ENCODE data around the gene CDC123.
"Not testable (repeated sequence)": the region's sequence is repeated elsewhere in the genome, so short reads cannot be mapped to it uniquely, and the experiment has no call there.

Gene CDC123

GRCh38 chr10:12269056-12269455 is 73.1 kb downstream of the CDC123 start:
- Histone ChIP-seq H3K4me1 (ENCODE audit: control insufficient read depth, insufficient read depth, low read length, poor library complexity, severe bottlenecking) (peaks cover 5% of the 10 kb centered on the region), H3K36me3 (ENCODE audit: control insufficient read depth, insufficient read depth, low read length) (no peaks in the 10 kb centered on the region), H3K27me3 (replicated peaks; ENCODE audit: control insufficient read depth, insufficient read depth, low read length, poor library complexity, severe bottlenecking) (no peaks in the 10 kb centered on the region), H3K9me3 (ENCODE audit: control insufficient read depth, low read length) (no peaks in the 10 kb centered on the region), H3K27ac (ENCODE audit: insufficient read depth, low read length, poor library complexity, severe bottlenecking) (no peak overlapping the region), H3K4me3 (ENCODE audit: insufficient read depth, low read depth, low read length, poor library complexity, severe bottlenecking) (no peak overlapping the region)
- DNase-seq, result no peak

GRCh38 chr10:12271210-12271540 is 75.2 kb downstream of the CDC123 start:
- DNase-seq, result no peak
- Histone ChIP-seq H3K9me3 (ENCODE audit: control insufficient read depth, low read length) (no peaks in the 10 kb centered on the region), H3K4me3 (ENCODE audit: insufficient read depth, low read depth, low read length, poor library complexity, severe bottlenecking) (no peak overlapping the region), H3K4me1 (ENCODE audit: control insufficient read depth, insufficient read depth, low read length, poor library complexity, severe bottlenecking) (no peaks in the 10 kb centered on the region), H3K27me3 (replicated peaks; ENCODE audit: control insufficient read depth, insufficient read depth, low read length, poor library complexity, severe bottlenecking) (no peaks in the 10 kb centered on the region), H3K36me3 (ENCODE audit: control insufficient read depth, insufficient read depth, low read length) (no peaks in the 10 kb centered on the region), H3K27ac (ENCODE audit: insufficient read depth, low read length, poor library complexity, severe bottlenecking) (no peak overlapping the region)

- H3K27ac ChIP-seq (ENCODE audit: insufficient read depth, low read length, poor library complexity, severe bottlenecking); DNase-seq; H3K9me3 ChIP-seq (ENCODE audit: control insufficient read depth, low read length); H3K27me3 ChIP-seq (replicated peaks; ENCODE audit: control insufficient read depth, insufficient read depth, low read length, poor library complexity, severe bottlenecking); H3K4me1 ChIP-seq (ENCODE audit: control insufficient read depth, insufficient read depth, low read length, poor library complexity, severe bottlenecking); H3K36me3 ChIP-seq (ENCODE audit: control insufficient read depth, insufficient read depth, low read length); H3K4me3 ChIP-seq (ENCODE audit: insufficient read depth, low read depth, low read length, poor library complexity, severe bottlenecking): not testable (repeated sequence)
These were observed 81.9 kb downstream of the CDC123 start for GRCh38 chr10:12277862-12278261.

GRCh38 chr10:12279281-12279680 is 83.3 kb downstream of the CDC123 start:
- Histone ChIP-seq H3K9me3 (ENCODE audit: control insufficient read depth, low read length) (no peaks in the 10 kb centered on the region), H3K4me1 (ENCODE audit: control insufficient read depth, insufficient read depth, low read length, poor library complexity, severe bottlenecking) (no peaks in the 10 kb centered on the region), H3K36me3 (ENCODE audit: control insufficient read depth, insufficient read depth, low read length) (no peaks in the 10 kb centered on the region), H3K27ac (ENCODE audit: insufficient read depth, low read length, poor library complexity, severe bottlenecking) (no peak overlapping the region), H3K4me3 (ENCODE audit: insufficient read depth, low read depth, low read length, poor library complexity, severe bottlenecking) (no peak overlapping the region), H3K27me3 (replicated peaks; ENCODE audit: control insufficient read depth, insufficient read depth, low read length, poor library complexity, severe bottlenecking) (no peaks in the 10 kb centered on the region)
- no peak for DNase-seq

GRCh38 chr10:12287772-12288171 is 91.8 kb downstream of the CDC123 start:
- no peak for DNase-seq
- Histone ChIP-seq H3K9me3 (ENCODE audit: control insufficient read depth, low read length) (no peaks in the 10 kb centered on the region), H3K27ac (ENCODE audit: insufficient read depth, low read length, poor library complexity, severe bottlenecking) (no peak overlapping the region), H3K4me3 (ENCODE audit: insufficient read depth, low read depth, low read length, poor library complexity, severe bottlenecking) (no peak overlapping the region), H3K4me1 (ENCODE audit: control insufficient read depth, insufficient read depth, low read length, poor library complexity, severe bottlenecking) (no peaks in the 10 kb centered on the region), H3K36me3 (ENCODE audit: control insufficient read depth, insufficient read depth, low read length) (no peaks in the 10 kb centered on the region), H3K27me3 (replicated peaks; ENCODE audit: control insufficient read depth, insufficient read depth, low read length, poor library complexity, severe bottlenecking) (no peaks in the 10 kb centered on the region)

- H3K36me3 ChIP-seq (ENCODE audit: control insufficient read depth, insufficient read depth, low read length); H3K27me3 ChIP-seq (replicated peaks; ENCODE audit: control insufficient read depth, insufficient read depth, low read length, poor library complexity, severe bottlenecking); H3K4me3 ChIP-seq (ENCODE audit: insufficient read depth, low read depth, low read length, poor library complexity, severe bottlenecking); H3K9me3 ChIP-seq (ENCODE audit: control insufficient read depth, low read length); H3K4me1 ChIP-seq (ENCODE audit: control insufficient read depth, insufficient read depth, low read length, poor library complexity, severe bottlenecking); H3K27ac ChIP-seq (ENCODE audit: insufficient read depth, low read length, poor library complexity, severe bottlenecking); DNase-seq: not testable (repeated sequence)
These were observed 101.8 kb downstream of the CDC123 start for GRCh38 chr10:12297784-12298183.

- no peak for DNase-seq
- Histone ChIP-seq H3K27me3 (replicated peaks; ENCODE audit: control insufficient read depth, insufficient read depth, low read length, poor library complexity, severe bottlenecking) (no peaks in the 10 kb centered on the region), H3K4me3 (ENCODE audit: insufficient read depth, low read depth, low read length, poor library complexity, severe bottlenecking) (no peak overlapping the region), H3K36me3 (ENCODE audit: control insufficient read depth, insufficient read depth, low read length) (no peaks in the 10 kb centered on the region), H3K4me1 (ENCODE audit: control insufficient read depth, insufficient read depth, low read length, poor library complexity, severe bottlenecking) (no peaks in the 10 kb centered on the region), H3K9me3 (ENCODE audit: control insufficient read depth, low read length) (no peaks in the 10 kb centered on the region), H3K27ac (ENCODE audit: insufficient read depth, low read length, poor library complexity, severe bottlenecking) (no peak overlapping the region)
These were observed 103.4 kb downstream of the CDC123 start for GRCh38 chr10:12299222-12299965.
